Endothelial cell (in vitro differentiated cells): ENCODE results near the gene KY. TPM values are rescaled to one million over a fixed set of nuclear protein-coding genes. Genes with fewer than 3 reads are reported as not detected.

Experiments
- DNase-seq: peaks from one replicate; pipeline ENCODE4 v3.0.0; 2021; ENCODE audit warnings: low spot score
- H3K27ac Mint-ChIP-seq: one replicate; pipeline ENCODE4 v1.8.0; 2021; ENCODE audit warnings: mixed read lengths, inconsistent platforms; ENCODE audit not compliant: unreplicated experiment
- H3K27me3 Mint-ChIP-seq: one replicate; pipeline ENCODE4 v1.8.0; 2021; ENCODE audit warnings: mild to moderate bottlenecking, moderate library complexity, mixed read lengths, inconsistent platforms; ENCODE audit not compliant: unreplicated experiment
- H3K36me3 Mint-ChIP-seq: one replicate; pipeline ENCODE4 v1.8.0; 2021; ENCODE audit warnings: mild to moderate bottlenecking, low read depth, mixed read lengths, inconsistent platforms; ENCODE audit not compliant: unreplicated experiment
- H3K4me1 Mint-ChIP-seq: one replicate; pipeline ENCODE4 v1.8.0; 2021; ENCODE audit warnings: mild to moderate bottlenecking, mixed read lengths, inconsistent platforms; ENCODE audit not compliant: unreplicated experiment
- H3K4me3 Mint-ChIP-seq: one replicate; pipeline ENCODE4 v1.8.0; 2021; ENCODE audit warnings: mild to moderate bottlenecking, mixed read lengths, inconsistent platforms; ENCODE audit not compliant: unreplicated experiment
- H3K9me3 Mint-ChIP-seq: one replicate; pipeline ENCODE4 v1.8.0; 2021; ENCODE audit warnings: mixed read lengths, inconsistent platforms; ENCODE audit not compliant: unreplicated experiment
- total RNA-seq: library from RNA; stranded (reverse); fragmentation: NEBNext Ultra II Directional; extraction: Animal tissue kit (Norgen Biotek cat#: 25700); gene quantifications from one replicate; pipeline ENCODE4 v1.2.1, GENCODE V29; 2021; ENCODE audit not compliant: unreplicated experiment
- TF ChIP-seq, protein P1 (sequence below): fragments of 200-600 bp; sonication (generic); IDR thresholded peaks from one replicate; pipeline ENCODE4 v1.5.0; 2021; ENCODE audit warnings: antibody characterized with exemption; ENCODE audit not compliant: unreplicated experiment

KY gene
- total RNA-seq, 1 donor from 2014 or later = not detected

DNA sequence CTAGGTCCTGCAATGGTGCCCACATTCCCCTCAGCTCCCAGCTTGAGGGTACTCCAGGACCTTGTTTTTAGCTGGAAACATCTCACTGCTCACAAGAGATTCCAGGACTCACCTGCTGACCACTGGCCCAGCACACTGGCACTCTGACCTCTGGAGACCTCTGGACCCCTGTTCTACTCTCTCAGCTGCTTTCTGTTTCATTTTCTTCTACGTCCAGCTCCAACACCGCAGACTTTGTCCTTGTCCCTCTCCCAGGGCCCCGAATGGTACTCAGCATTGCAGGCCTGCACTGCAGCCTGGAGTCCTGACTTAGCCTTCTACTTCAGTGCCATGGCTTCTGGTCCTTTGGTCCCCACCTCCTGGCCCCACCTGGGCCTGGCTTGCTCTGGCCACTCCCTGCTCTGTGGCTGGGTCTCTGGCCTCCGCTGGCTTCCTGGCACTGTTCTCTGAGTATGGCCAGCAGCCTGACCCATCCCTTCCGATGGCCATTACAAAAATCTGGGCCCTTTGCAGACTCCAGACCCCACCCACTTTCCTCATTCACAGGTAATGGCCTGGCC lies 27.9 kb downstream of the KY start:
- no peak overlapping the region for H3K4me3 Mint-ChIP-seq
- peaks cover 9% of the 10 kb centered on the region for H3K27me3 Mint-ChIP-seq
- no peaks in the 10 kb centered on the region for H3K36me3 Mint-ChIP-seq
- no peak for DNase-seq
- H3K4me1 Mint-ChIP-seq = peaks cover 3% of the 10 kb centered on the region
- no peak overlapping the region for H3K27ac Mint-ChIP-seq
- TF ChIP-seq, protein P1, sequence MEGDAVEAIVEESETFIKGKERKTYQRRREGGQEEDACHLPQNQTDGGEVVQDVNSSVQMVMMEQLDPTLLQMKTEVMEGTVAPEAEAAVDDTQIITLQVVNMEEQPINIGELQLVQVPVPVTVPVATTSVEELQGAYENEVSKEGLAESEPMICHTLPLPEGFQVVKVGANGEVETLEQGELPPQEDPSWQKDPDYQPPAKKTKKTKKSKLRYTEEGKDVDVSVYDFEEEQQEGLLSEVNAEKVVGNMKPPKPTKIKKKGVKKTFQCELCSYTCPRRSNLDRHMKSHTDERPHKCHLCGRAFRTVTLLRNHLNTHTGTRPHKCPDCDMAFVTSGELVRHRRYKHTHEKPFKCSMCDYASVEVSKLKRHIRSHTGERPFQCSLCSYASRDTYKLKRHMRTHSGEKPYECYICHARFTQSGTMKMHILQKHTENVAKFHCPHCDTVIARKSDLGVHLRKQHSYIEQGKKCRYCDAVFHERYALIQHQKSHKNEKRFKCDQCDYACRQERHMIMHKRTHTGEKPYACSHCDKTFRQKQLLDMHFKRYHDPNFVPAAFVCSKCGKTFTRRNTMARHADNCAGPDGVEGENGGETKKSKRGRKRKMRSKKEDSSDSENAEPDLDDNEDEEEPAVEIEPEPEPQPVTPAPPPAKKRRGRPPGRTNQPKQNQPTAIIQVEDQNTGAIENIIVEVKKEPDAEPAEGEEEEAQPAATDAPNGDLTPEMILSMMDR = no peak
- H3K9me3 Mint-ChIP-seq = no peaks in the 10 kb centered on the region

DNA sequence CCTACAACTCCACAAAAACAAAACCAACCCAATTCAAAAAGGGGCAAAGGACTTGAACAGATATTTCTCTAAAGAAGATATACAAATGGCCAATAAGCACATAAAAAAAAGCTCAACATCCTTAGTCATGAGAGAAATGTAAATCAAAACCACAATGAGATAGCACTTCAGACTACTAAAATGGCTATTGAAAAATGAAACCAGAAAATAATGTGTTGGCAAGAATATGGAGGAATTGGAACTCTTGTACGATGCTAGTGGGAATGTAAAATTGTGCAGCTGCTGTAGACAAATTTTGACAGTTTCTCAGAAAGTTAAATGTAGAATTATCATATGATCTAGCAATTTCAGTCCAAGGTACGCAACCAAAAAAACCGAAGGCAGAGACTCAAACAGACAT lies 29.0 kb downstream of the KY start:
- TF ChIP-seq, protein P1 = no peak
- H3K4me3 Mint-ChIP-seq = no peak overlapping the region

DNA sequence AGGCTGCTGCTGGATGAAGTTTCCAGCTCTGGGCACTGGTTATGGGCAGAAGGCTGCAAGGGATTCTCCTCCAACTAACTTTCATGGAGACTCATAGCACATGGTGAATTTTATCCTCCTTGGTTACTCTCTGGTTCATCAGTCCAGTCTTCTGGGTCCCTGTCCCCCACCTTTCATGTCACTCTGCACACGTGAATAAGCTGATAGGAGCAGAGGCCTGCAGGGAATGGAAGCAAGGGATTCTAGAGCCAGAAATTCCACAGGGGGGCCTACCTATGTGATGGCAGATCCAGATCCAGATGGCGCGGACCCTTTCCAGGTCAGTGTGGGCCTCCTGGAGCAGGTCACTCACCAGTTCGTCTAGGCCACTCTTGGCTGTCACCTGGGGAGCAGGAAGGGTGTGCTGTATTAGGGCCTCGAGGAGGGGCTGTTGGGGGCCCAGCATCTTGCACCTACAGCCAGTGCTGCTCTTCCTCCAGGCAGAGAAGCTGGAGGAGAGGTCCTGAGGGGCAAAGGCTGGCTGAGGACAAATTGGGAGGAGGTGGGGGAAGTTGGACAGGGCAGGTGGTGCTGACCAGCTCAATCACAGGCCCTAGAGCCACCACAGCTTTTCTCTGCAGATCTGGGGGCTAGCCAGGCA lies 30.2 kb downstream of the KY start:
- TF ChIP-seq, protein P1 = no peak
- Mint-ChIP-seq H3K4me3 (no peak overlapping the region), H3K36me3 (no peaks in the 10 kb centered on the region), H3K9me3 (no peaks in the 10 kb centered on the region), H3K27me3 (peaks cover 8% of the 10 kb centered on the region), H3K27ac (no peak overlapping the region), H3K4me1 (no peaks in the 10 kb centered on the region)
- no peak for DNase-seq

More for the DNA sequence above, 29.0 kb downstream of the KY start:
- Mint-ChIP-seq H3K36me3 (no peaks in the 10 kb centered on the region), H3K27ac (no peak overlapping the region), H3K9me3 (no peaks in the 10 kb centered on the region), H3K27me3 (peaks cover 9% of the 10 kb centered on the region), H3K4me1 (no peaks in the 10 kb centered on the region)
- no peak for DNase-seq

DNA sequence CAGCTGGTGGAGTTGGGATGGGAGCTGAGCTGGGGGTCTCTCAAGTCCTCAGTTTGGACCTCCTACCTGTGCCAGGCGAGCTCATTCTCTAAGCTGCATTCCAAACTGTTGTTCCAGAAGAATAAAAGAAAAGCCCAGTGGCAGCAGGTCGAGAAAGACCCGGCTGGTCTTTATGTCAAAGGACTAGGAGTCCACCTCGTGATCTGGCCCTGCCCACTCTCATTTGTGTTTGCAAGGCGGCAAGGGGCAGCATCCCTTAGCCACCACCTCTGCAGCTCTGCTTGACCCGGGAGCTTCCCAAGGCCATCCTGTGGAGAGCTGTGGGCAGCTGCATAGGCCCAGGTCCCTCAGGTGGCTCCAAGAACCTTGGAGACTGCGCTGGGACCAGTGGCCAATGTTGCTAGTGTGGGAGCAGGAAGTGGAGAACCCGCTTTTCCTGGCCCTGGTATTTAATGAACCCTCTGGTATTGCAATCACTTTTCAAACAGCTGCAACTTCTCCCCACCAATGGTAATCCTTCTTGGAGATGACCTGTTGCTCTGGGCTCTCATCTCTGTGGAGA lies 30.9 kb downstream of the KY start:
- DNase-seq = no peak
- H3K36me3 Mint-ChIP-seq = no peaks in the 10 kb centered on the region
- H3K4me3 Mint-ChIP-seq = no peak overlapping the region

DNA sequence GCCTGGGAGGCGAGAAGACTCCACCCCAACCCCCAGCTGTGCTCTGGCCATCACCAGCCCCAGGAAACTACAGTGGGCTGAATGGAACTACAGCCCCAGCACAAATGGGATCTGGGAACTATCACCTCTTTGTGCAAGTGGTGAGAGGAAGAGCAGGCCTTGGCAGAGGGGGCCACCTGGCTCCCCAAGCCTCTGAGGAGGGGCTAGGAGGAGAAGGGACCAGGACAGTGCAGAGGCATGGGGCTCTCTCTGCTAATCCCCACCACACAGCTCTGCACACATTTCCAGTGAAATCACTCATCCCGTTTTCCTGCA lies 31.6 kb downstream of the KY start:
- DNase-seq = no peak

More for the DNA sequence above, 30.9 kb downstream of the KY start:
- Mint-ChIP-seq H3K4me1 (no peaks in the 10 kb centered on the region), H3K9me3 (no peaks in the 10 kb centered on the region), H3K27me3 (peaks cover 7% of the 10 kb centered on the region), H3K27ac (no peak overlapping the region)
- TF ChIP-seq, protein P1 = no peak

More for the DNA sequence above, 31.6 kb downstream of the KY start:
- Mint-ChIP-seq H3K36me3 (no peaks in the 10 kb centered on the region), H3K9me3 (no peaks in the 10 kb centered on the region), H3K4me1 (no peaks in the 10 kb centered on the region), H3K27me3 (peaks cover 7% of the 10 kb centered on the region), H3K4me3 (no peak overlapping the region), H3K27ac (no peak overlapping the region)
- TF ChIP-seq, protein P1 = no peak
